ENCODE data around the gene SMIM29. TPM values are rescaled to one million over a fixed set of nuclear protein-coding genes. Genes with fewer than 3 reads are reported as not detected.

SMIM29 gene
- total and polyA plus RNA-seq, 2 experiments from 2014 or later: 9.2 to 33.8 TPM

DNA sequence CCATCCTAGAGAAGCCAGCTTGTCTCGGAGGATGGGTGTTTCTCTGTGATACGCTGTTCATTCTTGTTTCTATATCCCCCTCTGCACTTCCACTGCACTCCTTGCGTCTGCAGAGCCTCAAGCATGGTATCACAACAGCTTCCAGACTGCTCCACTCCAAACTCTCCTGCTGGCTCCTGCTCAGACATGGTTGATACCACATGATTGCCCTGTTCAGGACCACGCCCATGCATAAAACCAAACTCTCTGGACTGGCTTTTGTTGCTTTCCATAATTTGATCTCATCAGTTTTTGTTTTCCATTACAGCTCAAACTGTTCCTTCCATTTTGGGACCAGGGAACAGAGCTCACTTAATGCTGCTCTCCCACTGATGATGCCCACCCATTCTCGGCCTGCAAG lies 30.0 kb upstream of the SMIM29 start:
- H3K9me2 ChIP-seq (replicated peaks; ENCODE audit: insufficient read depth): no peaks in the 10 kb centered on the region
- DNase-seq (ENCODE audit: low spot score): no peak
- no peak overlapping the region for H3K27ac ChIP-seq
- TF ChIP-seq, protein P1, sequence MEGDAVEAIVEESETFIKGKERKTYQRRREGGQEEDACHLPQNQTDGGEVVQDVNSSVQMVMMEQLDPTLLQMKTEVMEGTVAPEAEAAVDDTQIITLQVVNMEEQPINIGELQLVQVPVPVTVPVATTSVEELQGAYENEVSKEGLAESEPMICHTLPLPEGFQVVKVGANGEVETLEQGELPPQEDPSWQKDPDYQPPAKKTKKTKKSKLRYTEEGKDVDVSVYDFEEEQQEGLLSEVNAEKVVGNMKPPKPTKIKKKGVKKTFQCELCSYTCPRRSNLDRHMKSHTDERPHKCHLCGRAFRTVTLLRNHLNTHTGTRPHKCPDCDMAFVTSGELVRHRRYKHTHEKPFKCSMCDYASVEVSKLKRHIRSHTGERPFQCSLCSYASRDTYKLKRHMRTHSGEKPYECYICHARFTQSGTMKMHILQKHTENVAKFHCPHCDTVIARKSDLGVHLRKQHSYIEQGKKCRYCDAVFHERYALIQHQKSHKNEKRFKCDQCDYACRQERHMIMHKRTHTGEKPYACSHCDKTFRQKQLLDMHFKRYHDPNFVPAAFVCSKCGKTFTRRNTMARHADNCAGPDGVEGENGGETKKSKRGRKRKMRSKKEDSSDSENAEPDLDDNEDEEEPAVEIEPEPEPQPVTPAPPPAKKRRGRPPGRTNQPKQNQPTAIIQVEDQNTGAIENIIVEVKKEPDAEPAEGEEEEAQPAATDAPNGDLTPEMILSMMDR (IDR thresholded peaks at IDR 0.05; ENCODE audit: poor library complexity): no peak
- TF ChIP-seq EZH2 (IDR thresholded peaks at IDR 0.05; ENCODE audit: borderline replicate concordance) (no peak), EZH2phosphoT487 (IDR thresholded peaks at IDR 0.05; ENCODE audit: low read depth, severe bottlenecking, unreplicated experiment) (no peak)
- H3K36me3 ChIP-seq (replicated peaks; ENCODE audit: insufficient read depth, low read depth): no peaks in the 10 kb centered on the region
- H3K9me3 ChIP-seq (ENCODE audit: low read depth): no peaks in the 10 kb centered on the region
- no peaks in the 10 kb centered on the region for H4K20me1 ChIP-seq (ENCODE audit: insufficient read depth, poor library complexity, severe bottlenecking)
- no peak overlapping the region for H2AFZ ChIP-seq
- H3K4me1 ChIP-seq (ENCODE audit: insufficient read depth): no peaks in the 10 kb centered on the region
- H3K79me2 ChIP-seq: no peaks in the 10 kb centered on the region
- H3K4me3 ChIP-seq: no peak overlapping the region
- 91% methylated on average over 5 of the region's 5 CpGs for WGBS (ENCODE audit: low lambda C conversion rate, missing lambda C conversion rate)
- H3K4me2 ChIP-seq: no peak overlapping the region
- H3K27me3 ChIP-seq: no peaks in the 10 kb centered on the region

DNA sequence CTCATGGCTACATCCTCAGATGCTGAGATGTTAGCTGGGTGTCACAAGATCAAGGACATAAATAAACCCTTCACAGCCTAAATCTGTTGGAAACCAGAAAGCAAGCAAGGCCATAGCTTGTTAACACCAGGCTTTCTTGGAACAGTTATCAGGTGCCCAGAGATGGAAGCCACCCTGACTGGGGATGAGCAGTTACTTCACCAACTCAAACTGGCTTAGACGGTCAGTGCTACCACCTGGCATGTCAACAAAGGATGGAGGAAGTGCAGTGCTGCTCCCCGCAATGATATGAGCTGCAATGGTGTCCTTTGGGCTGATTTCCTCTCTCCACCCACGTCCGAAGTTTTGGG lies 28.9 kb upstream of the SMIM29 start:
- no peaks in the 10 kb centered on the region for H3K9me3 ChIP-seq (ENCODE audit: low read depth)
- no peaks in the 10 kb centered on the region for H3K9me2 ChIP-seq (replicated peaks; ENCODE audit: insufficient read depth)
- WGBS (ENCODE audit: low lambda C conversion rate, missing lambda C conversion rate): 92% methylated on average over 4 of the region's 4 CpGs
- H3K4me1 ChIP-seq (ENCODE audit: insufficient read depth): no peaks in the 10 kb centered on the region
- H3K27ac ChIP-seq: no peak overlapping the region
- TF ChIP-seq, protein P1 (IDR thresholded peaks at IDR 0.05; ENCODE audit: poor library complexity): no peak
- TF ChIP-seq EZH2phosphoT487 (IDR thresholded peaks at IDR 0.05; ENCODE audit: low read depth, severe bottlenecking, unreplicated experiment): no peak
- TF ChIP-seq EZH2 (IDR thresholded peaks at IDR 0.05; ENCODE audit: borderline replicate concordance): no peak
- no peaks in the 10 kb centered on the region for H4K20me1 ChIP-seq (ENCODE audit: insufficient read depth, poor library complexity, severe bottlenecking)
- H3K4me2 ChIP-seq: no peak overlapping the region
- H3K36me3 ChIP-seq (replicated peaks; ENCODE audit: insufficient read depth, low read depth): no peaks in the 10 kb centered on the region
- H3K4me3 ChIP-seq: no peak overlapping the region
- no peak for DNase-seq (ENCODE audit: low spot score)
- no peak overlapping the region for H2AFZ ChIP-seq
- H3K79me2 ChIP-seq: no peaks in the 10 kb centered on the region
- no peaks in the 10 kb centered on the region for H3K27me3 ChIP-seq

DNA sequence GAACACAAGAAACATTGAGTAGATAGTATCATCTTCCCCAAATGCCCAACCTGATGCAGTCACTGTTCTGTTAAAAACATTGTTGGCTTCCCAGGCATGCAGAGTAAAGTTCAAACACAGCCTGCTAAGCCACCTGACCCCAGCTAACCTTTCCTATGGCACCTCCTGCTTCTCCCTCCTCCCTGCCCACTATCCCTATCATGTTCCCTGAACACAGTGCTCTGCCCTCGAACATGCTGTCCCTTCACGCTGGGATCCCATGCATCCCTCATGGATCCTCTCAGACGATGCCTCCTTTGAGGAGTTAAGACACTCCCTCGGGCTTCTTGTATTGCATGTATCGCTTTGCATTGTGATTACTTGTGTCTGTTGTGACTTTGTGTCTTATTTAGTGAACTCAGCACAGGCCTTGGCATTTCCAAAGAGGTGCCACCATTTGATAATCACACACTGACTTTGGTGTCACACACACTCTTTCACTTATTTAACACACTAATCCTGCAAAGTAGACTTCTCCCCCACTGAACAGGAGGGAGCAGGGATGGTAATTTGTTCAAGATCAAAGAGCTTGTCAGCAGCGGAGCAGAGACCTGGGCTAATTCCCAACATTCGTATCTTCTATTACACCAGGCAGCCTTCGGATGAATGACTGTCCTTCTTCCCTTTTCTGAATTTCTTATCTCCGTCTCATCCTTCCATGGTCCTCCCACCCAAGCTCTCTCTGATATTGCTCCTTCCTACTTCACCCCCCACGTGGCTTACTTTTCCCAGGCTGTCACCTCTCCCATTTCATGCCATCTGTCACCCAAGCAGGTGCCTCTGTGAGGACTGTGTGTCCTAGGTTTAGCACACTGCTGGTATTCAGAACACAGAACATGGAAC lies 28.3 kb upstream of the SMIM29 start:
- no peaks in the 10 kb centered on the region for H3K36me3 ChIP-seq (replicated peaks; ENCODE audit: insufficient read depth, low read depth)
- DNase-seq (ENCODE audit: low spot score): no peak
- TF ChIP-seq, protein P1 (IDR thresholded peaks at IDR 0.05; ENCODE audit: poor library complexity): no peak
- TF ChIP-seq EZH2phosphoT487 (IDR thresholded peaks at IDR 0.05; ENCODE audit: low read depth, severe bottlenecking, unreplicated experiment) (no peak), EZH2 (IDR thresholded peaks at IDR 0.05; ENCODE audit: borderline replicate concordance) (no peak)
- no peak overlapping the region for H3K27ac ChIP-seq
- H3K4me1 ChIP-seq (ENCODE audit: insufficient read depth): no peaks in the 10 kb centered on the region
- H2AFZ ChIP-seq: no peak overlapping the region
- H3K4me3 ChIP-seq: no peak overlapping the region
- H3K4me2 ChIP-seq: no peak overlapping the region
- no peaks in the 10 kb centered on the region for H3K27me3 ChIP-seq
- H3K79me2 ChIP-seq: no peaks in the 10 kb centered on the region
- 57% methylated on average over 10 of the region's 10 CpGs for WGBS (ENCODE audit: low lambda C conversion rate, missing lambda C conversion rate)
- no peaks in the 10 kb centered on the region for H4K20me1 ChIP-seq (ENCODE audit: insufficient read depth, poor library complexity, severe bottlenecking)
- H3K9me3 ChIP-seq (ENCODE audit: low read depth): no peaks in the 10 kb centered on the region
- no peaks in the 10 kb centered on the region for H3K9me2 ChIP-seq (replicated peaks; ENCODE audit: insufficient read depth)
